ENCODE results near the gene MUC5AC. TPM values are rescaled to one million over a fixed set of nuclear protein-coding genes. Genes with fewer than 3 reads are reported as not detected.
"Not testable (repeated sequence)": the region's sequence is repeated elsewhere in the genome, so short reads cannot be mapped to it uniquely, and the experiment has no call there.

MUC5AC gene
- total RNA-seq, 1 donor from 2014 or later, result not detected

DNA sequence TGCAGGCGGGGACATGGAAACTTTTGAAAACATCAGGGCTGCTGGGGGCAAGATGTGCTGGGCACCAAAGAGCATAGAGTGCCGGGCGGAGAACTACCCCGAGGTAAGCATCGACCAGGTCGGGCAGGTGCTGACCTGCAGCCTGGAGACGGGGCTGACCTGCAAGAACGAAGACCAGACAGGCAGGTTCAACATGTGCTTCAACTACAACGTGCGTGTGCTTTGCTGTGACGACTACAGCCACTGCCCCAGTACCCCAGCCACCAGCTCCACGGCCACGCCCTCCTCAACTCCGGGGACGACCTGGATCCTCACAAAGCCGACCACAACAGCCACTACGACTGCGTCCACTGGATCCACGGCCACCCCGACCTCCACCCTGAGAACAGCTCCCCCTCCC is 84.5 kb downstream of the MUC5AC start:
- H3K36me3 ChIP-seq (ENCODE audit: control insufficient read depth, insufficient read depth, low read length), result no peaks in the 10 kb centered on the region
- no peak overlapping the region for H3K4me3 ChIP-seq (ENCODE audit: low read depth, low read length)
- DNase-seq (ENCODE audit: low read depth), result no peak
- no peaks in the 10 kb centered on the region for H3K27me3 ChIP-seq (ENCODE audit: control insufficient read depth, insufficient read depth, low read length)
- TF ChIP-seq, protein P1, sequence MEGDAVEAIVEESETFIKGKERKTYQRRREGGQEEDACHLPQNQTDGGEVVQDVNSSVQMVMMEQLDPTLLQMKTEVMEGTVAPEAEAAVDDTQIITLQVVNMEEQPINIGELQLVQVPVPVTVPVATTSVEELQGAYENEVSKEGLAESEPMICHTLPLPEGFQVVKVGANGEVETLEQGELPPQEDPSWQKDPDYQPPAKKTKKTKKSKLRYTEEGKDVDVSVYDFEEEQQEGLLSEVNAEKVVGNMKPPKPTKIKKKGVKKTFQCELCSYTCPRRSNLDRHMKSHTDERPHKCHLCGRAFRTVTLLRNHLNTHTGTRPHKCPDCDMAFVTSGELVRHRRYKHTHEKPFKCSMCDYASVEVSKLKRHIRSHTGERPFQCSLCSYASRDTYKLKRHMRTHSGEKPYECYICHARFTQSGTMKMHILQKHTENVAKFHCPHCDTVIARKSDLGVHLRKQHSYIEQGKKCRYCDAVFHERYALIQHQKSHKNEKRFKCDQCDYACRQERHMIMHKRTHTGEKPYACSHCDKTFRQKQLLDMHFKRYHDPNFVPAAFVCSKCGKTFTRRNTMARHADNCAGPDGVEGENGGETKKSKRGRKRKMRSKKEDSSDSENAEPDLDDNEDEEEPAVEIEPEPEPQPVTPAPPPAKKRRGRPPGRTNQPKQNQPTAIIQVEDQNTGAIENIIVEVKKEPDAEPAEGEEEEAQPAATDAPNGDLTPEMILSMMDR (IDR thresholded peaks at IDR 0.05; ENCODE audit: insufficient read depth, low read length, poor library complexity, severe bottlenecking), result no peak

DNA sequence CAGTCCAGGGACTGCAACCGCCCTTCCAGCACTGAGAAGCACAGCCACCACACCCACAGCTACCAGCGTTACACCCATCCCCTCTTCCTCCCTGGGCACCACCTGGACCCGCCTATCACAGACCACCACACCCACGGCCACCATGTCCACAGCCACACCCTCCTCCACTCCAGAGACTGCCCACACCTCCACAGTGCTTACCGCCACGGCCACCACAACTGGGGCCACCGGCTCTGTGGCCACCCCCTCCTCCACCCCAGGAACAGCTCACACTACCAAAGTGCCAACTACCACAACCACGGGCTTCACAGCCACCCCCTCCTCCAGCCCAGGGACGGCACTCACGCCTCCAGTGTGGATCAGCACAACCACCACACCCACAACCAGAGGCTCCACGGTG is 85.0 kb downstream of the MUC5AC start:
- H3K27me3 ChIP-seq (ENCODE audit: control insufficient read depth, insufficient read depth, low read length); H3K36me3 ChIP-seq (ENCODE audit: control insufficient read depth, insufficient read depth, low read length); H3K4me3 ChIP-seq (ENCODE audit: low read depth, low read length); DNase-seq (ENCODE audit: low read depth): not testable (repeated sequence)

- not testable (repeated sequence) for H3K4me3 ChIP-seq (ENCODE audit: low read depth, low read length); DNase-seq (ENCODE audit: low read depth); H3K36me3 ChIP-seq (ENCODE audit: control insufficient read depth, insufficient read depth, low read length); H3K27me3 ChIP-seq (ENCODE audit: control insufficient read depth, insufficient read depth, low read length)
Measured at GRCh38 chr11:1243521-1243920, 85.8 kb downstream of the MUC5AC start.

DNA sequence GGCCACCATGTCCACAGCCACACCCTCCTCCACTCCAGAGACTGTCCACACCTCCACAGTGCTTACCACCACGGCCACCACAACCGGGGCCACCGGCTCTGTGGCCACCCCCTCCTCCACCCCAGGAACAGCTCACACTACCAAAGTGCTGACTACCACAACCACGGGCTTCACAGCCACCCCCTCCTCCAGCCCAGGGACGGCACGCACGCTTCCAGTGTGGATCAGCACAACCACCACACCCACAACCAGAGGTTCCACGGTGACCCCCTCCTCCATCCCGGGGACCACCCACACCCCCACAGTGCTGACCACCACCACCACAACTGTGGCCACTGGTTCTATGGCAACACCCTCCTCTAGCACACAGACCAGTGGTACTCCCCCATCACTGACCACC is 86.8 kb downstream of the MUC5AC start:
- H3K4me3 ChIP-seq (ENCODE audit: low read depth, low read length); H3K27me3 ChIP-seq (ENCODE audit: control insufficient read depth, insufficient read depth, low read length); DNase-seq (ENCODE audit: low read depth); H3K36me3 ChIP-seq (ENCODE audit: control insufficient read depth, insufficient read depth, low read length): not testable (repeated sequence)

DNA sequence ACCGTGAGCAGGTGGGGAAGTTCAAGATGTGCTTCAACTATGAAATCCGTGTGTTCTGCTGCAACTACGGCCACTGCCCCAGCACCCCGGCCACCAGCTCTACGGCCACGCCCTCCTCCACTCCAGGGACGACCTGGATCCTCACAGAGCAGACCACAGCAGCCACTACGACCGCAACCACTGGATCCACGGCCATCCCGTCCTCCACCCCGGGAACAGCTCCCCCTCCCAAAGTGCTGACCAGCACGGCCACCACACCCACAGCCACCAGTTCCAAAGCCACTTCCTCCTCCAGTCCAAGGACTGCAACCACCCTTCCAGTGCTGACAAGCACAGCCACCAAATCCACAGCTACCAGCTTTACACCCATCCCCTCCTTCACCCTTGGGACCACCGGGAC is 88.0 kb downstream of the MUC5AC start:
- H3K27me3 ChIP-seq (ENCODE audit: control insufficient read depth, insufficient read depth, low read length); DNase-seq (ENCODE audit: low read depth); H3K4me3 ChIP-seq (ENCODE audit: low read depth, low read length); H3K36me3 ChIP-seq (ENCODE audit: control insufficient read depth, insufficient read depth, low read length): not testable (repeated sequence)

- not testable (repeated sequence) for H3K36me3 ChIP-seq (ENCODE audit: control insufficient read depth, insufficient read depth, low read length); DNase-seq (ENCODE audit: low read depth); H3K27me3 ChIP-seq (ENCODE audit: control insufficient read depth, insufficient read depth, low read length)
Measured at GRCh38 chr11:1246301-1246700, 88.5 kb downstream of the MUC5AC start.

GRCh38 chr11:1247026-1247425 is 89.3 kb downstream of the MUC5AC start:
- not testable (repeated sequence) for H3K36me3 ChIP-seq (ENCODE audit: control insufficient read depth, insufficient read depth, low read length); H3K4me3 ChIP-seq (ENCODE audit: low read depth, low read length); DNase-seq (ENCODE audit: low read depth); H3K27me3 ChIP-seq (ENCODE audit: control insufficient read depth, insufficient read depth, low read length)

More at GRCh38 chr11:1246301-1246700, 88.5 kb downstream of the MUC5AC start:
- H3K4me3 ChIP-seq (ENCODE audit: low read depth, low read length), result not testable (repeated sequence)

GRCh38 chr11:1248951-1249350 is 91.2 kb downstream of the MUC5AC start:
- H3K36me3 ChIP-seq (ENCODE audit: control insufficient read depth, insufficient read depth, low read length); H3K27me3 ChIP-seq (ENCODE audit: control insufficient read depth, insufficient read depth, low read length); H3K4me3 ChIP-seq (ENCODE audit: low read depth, low read length); DNase-seq (ENCODE audit: low read depth): not testable (repeated sequence)

DNA sequence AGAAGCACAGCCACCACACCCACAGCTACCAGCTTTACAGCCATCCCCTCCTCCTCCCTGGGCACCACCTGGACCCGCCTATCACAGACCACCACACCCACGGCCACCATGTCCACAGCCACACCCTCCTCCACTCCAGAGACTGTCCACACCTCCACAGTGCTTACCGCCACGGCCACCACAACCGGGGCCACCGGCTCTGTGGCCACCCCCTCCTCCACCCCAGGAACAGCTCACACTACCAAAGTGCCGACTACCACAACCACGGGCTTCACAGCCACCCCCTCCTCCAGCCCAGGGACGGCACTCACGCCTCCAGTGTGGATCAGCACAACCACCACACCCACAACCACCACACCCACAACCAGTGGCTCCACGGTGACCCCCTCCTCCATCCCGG is 92.7 kb downstream of the MUC5AC start:
- not testable (repeated sequence) for H3K27me3 ChIP-seq (ENCODE audit: control insufficient read depth, insufficient read depth, low read length); DNase-seq (ENCODE audit: low read depth); H3K4me3 ChIP-seq (ENCODE audit: low read depth, low read length); H3K36me3 ChIP-seq (ENCODE audit: control insufficient read depth, insufficient read depth, low read length)

Other genes with a start within 250 kb of the MUC5AC start
- gene CHID1, start 247.1 kb upstream of the MUC5AC start, total RNA-seq, result 90.0 and 121 TPM in 2 replicates
- 88.0 and 91.4 TPM in 2 replicates for gene AP2A2, start 232.1 kb upstream of the MUC5AC start, total RNA-seq
- gene MUC6, start 121.2 kb upstream of the MUC5AC start, total RNA-seq, result under 0.01 TPM in 1 of 2 replicates, not detected in the other
- gene MUC2, start 83.1 kb upstream of the MUC5AC start, total RNA-seq, result not detected in 2 replicates
- under 0.01 TPM in 1 of 2 replicates, not detected in the other for gene MUC5B, start 65.1 kb downstream of the MUC5AC start, total RNA-seq
- 55.3 and 68.0 TPM in 2 replicates for gene TOLLIP, start 151.7 kb downstream of the MUC5AC start, total RNA-seq
- gene BRSK2, start 232.0 kb downstream of the MUC5AC start, total RNA-seq, result 0.75 and 2.4 TPM in 2 replicates

Data from kidney epithelial cell (primary cell).